ENCODE measurements around the gene CENPP. TPM values are rescaled to one million over a fixed set of nuclear protein-coding genes. Genes with fewer than 3 reads are reported as not detected.

The CENPP gene
- total RNA-seq, 1 donor from 2014 or later = 7.7 TPM

GRCh38 chr9:92631452-92632343 lies 305.9 kb downstream of the CENPP start:
- no peak for DNase-seq (ENCODE audit: low spot score)

GRCh38 chr9:92632641-92633040 lies 306.9 kb downstream of the CENPP start:
- Mint-ChIP-seq H3K27ac (ENCODE audit: unreplicated experiment) (peak overlapping the region; percentile 18), H3K9me3 (ENCODE audit: low read depth) (peaks cover 6% of the 10 kb centered on the region), H3K27me3 (ENCODE audit: low read depth) (no peaks in the 10 kb centered on the region), H3K36me3 (ENCODE audit: low read depth) (peaks cover 31% of the 10 kb centered on the region), H3K4me3 (ENCODE audit: unreplicated experiment) (no peak overlapping the region), H3K4me1 (ENCODE audit: low read depth) (peaks cover 24% of the 10 kb centered on the region)
- no peak for TF ChIP-seq CTCF (IDR thresholded peaks at IDR 0.05)
- DNase-seq (ENCODE audit: low spot score) = no peak

More at GRCh38 chr9:92631452-92632343, 305.9 kb downstream of the CENPP start:
- Mint-ChIP-seq H3K27me3 (ENCODE audit: low read depth) (no peaks in the 10 kb centered on the region), H3K36me3 (ENCODE audit: low read depth) (peaks cover 35% of the 10 kb centered on the region), H3K4me3 (ENCODE audit: unreplicated experiment) (no peak overlapping the region), H3K27ac (ENCODE audit: unreplicated experiment) (peak overlapping the region; percentile 58), H3K4me1 (ENCODE audit: low read depth) (peaks cover 29% of the 10 kb centered on the region), H3K9me3 (ENCODE audit: low read depth) (peaks cover 6% of the 10 kb centered on the region)
- TF ChIP-seq CTCF (IDR thresholded peaks at IDR 0.05) = peak; percentile 8

- TF ChIP-seq CTCF (IDR thresholded peaks at IDR 0.05) = no peak
- Mint-ChIP-seq H3K9me3 (ENCODE audit: low read depth) (peaks cover 6% of the 10 kb centered on the region), H3K4me3 (ENCODE audit: unreplicated experiment) (no peak overlapping the region), H3K4me1 (ENCODE audit: low read depth) (peaks cover 22% of the 10 kb centered on the region), H3K27me3 (ENCODE audit: low read depth) (no peaks in the 10 kb centered on the region), H3K36me3 (ENCODE audit: low read depth) (peaks cover 29% of the 10 kb centered on the region), H3K27ac (ENCODE audit: unreplicated experiment) (peak overlapping the region; percentile 82)
- no peak for DNase-seq (ENCODE audit: low spot score)
Measured at GRCh38 chr9:92633614-92634278, 308.0 kb downstream of the CENPP start.

- Mint-ChIP-seq H3K4me1 (ENCODE audit: low read depth) (peaks cover 22% of the 10 kb centered on the region), H3K27me3 (ENCODE audit: low read depth) (no peaks in the 10 kb centered on the region), H3K9me3 (ENCODE audit: low read depth) (peaks cover 1% of the 10 kb centered on the region), H3K27ac (ENCODE audit: unreplicated experiment) (peak overlapping the region; percentile 82), H3K36me3 (ENCODE audit: low read depth) (peaks cover 24% of the 10 kb centered on the region), H3K4me3 (ENCODE audit: unreplicated experiment) (peak overlapping the region; percentile 33)
- peak; percentile 99 for TF ChIP-seq CTCF (IDR thresholded peaks at IDR 0.05)
- no peak for DNase-seq (ENCODE audit: low spot score)
Measured at GRCh38 chr9:92634712-92635605, 309.2 kb downstream of the CENPP start.
